Right cardiac atrium (tissue), 5 donors: ENCODE data around the gene NOD1. TPM values are rescaled to one million over a fixed set of nuclear protein-coding genes. Genes with fewer than 3 reads are reported as not detected.
"Not testable (repeated sequence)": the region's sequence is repeated elsewhere in the genome, so short reads cannot be mapped to it uniquely, and the experiment has no call there.

Experiments
- ATAC-seq, 2 donors: fragments of 200-7000 bp; cut with Tn5 transposase; one replicate each; pipeline versions ENCODE4 v1.8.0 to v1.9.1; 2020; ENCODE audit warnings: moderate library complexity in 2 of 2, mild to moderate bottlenecking in 1 of 2
- DNase-seq, 3 donors: peaks; one replicate each; pipeline ENCODE4 v3.0.0-alpha.2; 2020
- H3K27ac ChIP-seq: one replicate; pipeline ENCODE4 v1.5.1; 2013; ENCODE audit warnings: mild to moderate bottlenecking, low read length, control low read depth, moderate library complexity
- H3K27me3 ChIP-seq: one replicate; pipeline ENCODE4 v1.6.1; 2013; ENCODE audit not compliant: control insufficient read depth, insufficient read depth
- H3K4me1 ChIP-seq: one replicate; pipeline ENCODE4 v1.6.1; 2013; ENCODE audit warnings: low read length; ENCODE audit not compliant: control insufficient read depth, insufficient read depth
- H3K4me3 ChIP-seq: one replicate; pipeline ENCODE4 v1.5.1; 2013; ENCODE audit warnings: low read length, control low read depth
- H3K9me3 ChIP-seq: one replicate; pipeline ENCODE4 v1.6.1; 2013; ENCODE audit warnings: low read length; ENCODE audit not compliant: control insufficient read depth
- WGBS: extraction: QIAGEN DNeasy Blood & Tissue Kit; methylation state at CpG from one replicate; pipeline ENCODE4 v1.1.7; 2013; 5-methylcytosine and 5-hydroxymethylcytosine counted together
- intact Hi-C, 4 donors: fragments of 100-400 bp; cut with DNase I; formaldehyde crosslinking; loops; one replicate each; pipeline versions ENCODE4 v1.11.0 to v1.14.0; 2022 to 2023
- polyA plus RNA-seq: library from polyadenylated mRNA; stranded (reverse); fragments of 200-250 nt; gene quantifications from one replicate; pipeline ENCODE4 v1.2.3, GENCODE V29; 2013
- total RNA-seq, 4 donors: library from RNA; stranded (reverse); fragmentation: NEBNext Ultra II Directional; extraction: Animal tissue kit (Norgen Biotek cat#: 25700); gene quantifications; one replicate each; pipeline ENCODE4 v1.2.1, GENCODE V29; 2021
- donor health status: healthy with polysubstance abuse.
- donor health status: DM: no; HTN: yes; CAD: no.
- donor health status: DM: no; HTN: no; CAD: no.
- donor health status: DM: no; HTN: yes; CAD: no; lungs with severe emphysema.
- donor health status: DM: yes; HTN: yes; CAD: no.

Gene NOD1
- total and polyA plus RNA-seq, 5 donors, result 8.6 to 15.5 (median 11.8) TPM

DNA sequence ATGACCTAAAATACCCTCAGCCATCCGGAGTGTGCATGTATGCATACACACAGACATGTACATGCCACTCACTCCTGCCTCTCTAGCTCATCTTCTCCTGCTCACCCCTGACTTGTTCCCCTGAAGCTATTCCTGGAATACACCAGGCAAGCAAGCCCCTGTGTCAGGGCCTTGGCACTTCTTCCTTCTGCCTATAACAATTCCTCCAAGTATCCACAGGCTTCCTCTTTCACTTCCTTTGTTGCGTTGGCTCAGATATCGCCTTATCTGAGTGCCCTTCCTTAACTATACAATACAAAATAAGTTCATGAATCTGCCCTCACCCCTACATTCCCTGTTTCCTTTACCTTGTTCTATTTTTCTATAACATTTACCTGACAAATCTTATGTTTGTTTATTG is 88.8 kb downstream of the NOD1 start:
- Histone ChIP-seq H3K4me1 (no peaks in the 10 kb centered on the region), H3K4me3 (no peak overlapping the region), H3K27me3 (no peaks in the 10 kb centered on the region), H3K9me3 (no peaks in the 10 kb centered on the region), H3K27ac (no peak overlapping the region)
- DNase-seq, result peak in 1 of 3 donors; percentile 37
- intact Hi-C loops, result no loop called here
- WGBS, result 66% methylated on average over 3 of the region's 3 CpGs
- peak; percentile 36 for ATAC-seq

GRCh38 chr7:30382607-30383006 is 96.0 kb downstream of the NOD1 start:
- WGBS, result 93% methylated on average over 1 of the region's 1 CpG

GRCh38 chr7:30380824-30381223 is 97.8 kb downstream of the NOD1 start:
- ATAC-seq, intact Hi-C loops, H3K27me3 ChIP-seq, H3K9me3 ChIP-seq, H3K4me1 ChIP-seq, DNase-seq, H3K4me3 ChIP-seq, H3K27ac ChIP-seq: not testable (repeated sequence)
- WGBS, result 93% methylated on average over 4 of the region's 4 CpGs

More at GRCh38 chr7:30382607-30383006, 96.0 kb downstream of the NOD1 start:
- H3K4me3 ChIP-seq, result no peak overlapping the region
- no peaks in the 10 kb centered on the region for H3K4me1 ChIP-seq
- intact Hi-C loops, result no loop called here
- ATAC-seq, result no peak
- H3K27ac ChIP-seq, result no peak overlapping the region
- DNase-seq, result no peak
- H3K27me3 ChIP-seq, result no peaks in the 10 kb centered on the region
- no peaks in the 10 kb centered on the region for H3K9me3 ChIP-seq

DNA sequence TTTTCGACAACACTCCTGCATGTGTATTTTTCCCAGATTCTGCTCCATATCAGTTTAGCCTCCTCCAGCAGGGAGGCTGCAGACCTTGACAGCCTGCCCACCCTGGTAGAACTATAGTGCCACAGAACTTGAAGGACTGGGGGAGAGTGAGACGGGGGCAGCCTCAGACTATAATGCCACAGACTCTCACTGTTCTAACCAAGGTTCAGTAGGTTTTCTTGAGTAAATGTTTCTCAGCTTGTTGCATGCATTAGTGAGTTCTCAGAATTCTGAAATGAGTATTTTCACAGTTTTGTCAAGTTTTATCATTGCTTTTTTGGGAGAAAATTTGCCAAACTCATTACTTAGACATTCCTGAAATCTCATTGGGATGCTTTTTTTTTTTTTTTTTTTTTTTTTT is 98.3 kb downstream of the NOD1 start:
- no peaks in the 10 kb centered on the region for H3K27me3 ChIP-seq
- WGBS, result 95% methylated on average over 2 of the region's 2 CpGs
- DNase-seq (no peak), ATAC-seq (no peak)
- H3K4me3 ChIP-seq, result no peak overlapping the region
- intact Hi-C loops, result no loop called here
- H3K4me1 ChIP-seq, result no peaks in the 10 kb centered on the region
- H3K9me3 ChIP-seq, result no peaks in the 10 kb centered on the region
- no peak overlapping the region for H3K27ac ChIP-seq

GRCh38 chr7:30379741-30380140 is 98.8 kb downstream of the NOD1 start:
- DNase-seq, result no peak
- ATAC-seq, result no peak
- Histone ChIP-seq H3K4me1 (no peaks in the 10 kb centered on the region), H3K27me3 (no peaks in the 10 kb centered on the region), H3K4me3 (no peak overlapping the region), H3K27ac (no peak overlapping the region), H3K9me3 (no peaks in the 10 kb centered on the region)
- 79% methylated on average over 4 of the region's 4 CpGs for WGBS
- intact Hi-C loops, result no loop called here

GRCh38 chr7:30379131-30379530 is 99.5 kb downstream of the NOD1 start:
- intact Hi-C loops, result no loop called here
- Histone ChIP-seq H3K4me3 (no peak overlapping the region), H3K27ac (no peak overlapping the region), H3K27me3 (no peaks in the 10 kb centered on the region), H3K9me3 (no peaks in the 10 kb centered on the region), H3K4me1 (no peaks in the 10 kb centered on the region)
- DNase-seq (no peak), ATAC-seq (no peak)
- WGBS, result 78% methylated on average over 4 of the region's 4 CpGs

DNA sequence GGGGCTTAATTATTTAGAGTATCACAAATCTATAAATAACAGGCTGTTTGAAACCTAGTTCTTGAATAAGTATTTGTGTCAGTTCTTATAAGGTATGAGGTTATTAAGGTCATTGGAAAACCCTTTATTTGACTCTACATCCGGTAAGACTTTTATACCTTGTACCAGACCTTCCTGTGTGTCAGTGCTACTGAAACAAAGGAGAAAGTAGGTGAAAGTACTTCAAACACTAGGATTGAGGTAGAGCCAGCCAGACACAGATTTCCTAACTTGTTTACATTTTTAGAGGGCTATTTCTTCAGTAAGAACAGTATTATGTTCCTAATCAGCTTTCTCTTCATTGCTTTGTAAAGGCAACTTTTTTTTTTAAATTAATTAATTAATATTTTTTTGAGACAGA is 100.3 kb downstream of the NOD1 start:
- no peak for ATAC-seq
- DNase-seq, result no peak
- WGBS, result 89% methylated on average over 1 of the region's 1 CpG
- H3K4me3 ChIP-seq, result no peak overlapping the region
- no peaks in the 10 kb centered on the region for H3K9me3 ChIP-seq
- no peak overlapping the region for H3K27ac ChIP-seq
- H3K27me3 ChIP-seq, result no peaks in the 10 kb centered on the region
- no peaks in the 10 kb centered on the region for H3K4me1 ChIP-seq
- intact Hi-C loops, result no loop called here

Other genes with a start within 250 kb of the NOD1 start
- 1 to 10 TPM; 5.8 to 8.5 (median 7.0) TPM for gene ZNRF2, start 194.2 kb downstream of the NOD1 start, total RNA-seq
- gene ZNRF2, start 194.2 kb downstream of the NOD1 start, polyA plus RNA-seq, result 2.5 TPM
- 10 to 100 TPM; 21.2 to 25.1 (median 22.2) TPM for gene GGCT, start 26.0 kb upstream of the NOD1 start, total RNA-seq
- gene GGCT, start 26.0 kb upstream of the NOD1 start, polyA plus RNA-seq, result 41.0 TPM
- gene GARS1, start 116.1 kb upstream of the NOD1 start, total RNA-seq, result 10 to 100 TPM; 35.8 to 48.8 (median 40.5) TPM
- gene GARS1, start 116.1 kb upstream of the NOD1 start, polyA plus RNA-seq, result 38.3 TPM
- gene CRHR2, start 203.7 kb upstream of the NOD1 start, total RNA-seq, result under 1 TPM in 1 of 4 donors, not detected in 3; 0.46 TPM
- gene CRHR2, start 203.7 kb upstream of the NOD1 start, polyA plus RNA-seq, result 0.45 TPM